ENCODE data around the gene NAGA. TPM values are rescaled to one million over a fixed set of nuclear protein-coding genes. Genes with fewer than 3 reads are reported as not detected.
A peak's percentile ranks its signal among the peaks of the same experiment; 100 is the strongest.

NAGA gene
- total RNA-seq, 1 experiment from 2014 or later = 39.6 TPM

DNA sequence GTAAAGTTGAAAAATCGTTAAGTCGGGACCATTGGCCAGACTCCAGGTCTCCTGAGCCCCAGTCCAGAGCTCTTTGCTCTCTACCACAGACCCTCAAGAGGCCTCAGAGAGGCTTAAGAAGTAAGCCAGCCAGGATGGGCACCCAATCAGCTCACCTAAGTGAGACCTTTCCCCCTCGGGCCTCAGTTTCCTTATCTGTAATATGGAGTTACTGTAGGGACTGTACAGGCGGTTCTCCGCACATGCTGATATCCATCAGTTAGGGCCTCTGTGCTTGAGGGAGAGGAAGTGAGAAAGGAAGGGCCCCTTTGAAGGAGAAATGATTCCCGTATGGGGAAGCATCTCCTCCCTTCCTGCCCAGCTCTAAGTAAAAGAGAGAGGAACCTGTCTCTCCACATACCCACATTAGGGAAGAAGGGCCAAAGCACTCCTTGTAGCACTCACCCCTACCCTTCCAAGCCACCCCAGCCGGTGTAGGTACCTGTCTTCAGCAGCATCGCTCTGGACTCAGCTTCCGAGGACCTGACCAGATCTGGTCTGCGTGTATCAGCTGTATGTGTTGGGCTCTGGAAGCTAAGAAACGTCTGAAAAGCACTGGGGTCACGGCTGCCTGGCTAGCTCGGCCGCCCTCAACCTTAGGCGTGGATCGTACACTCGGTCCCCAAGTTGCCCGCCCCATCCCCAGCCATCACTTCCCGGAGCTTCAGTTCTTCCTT, 653 bp downstream of the NAGA start:
- no peaks in the 10 kb centered on the region for H3K9me3 ChIP-seq (replicated peaks)
- H3K27me3 ChIP-seq (replicated peaks) = no peaks in the 10 kb centered on the region
- peaks cover 24% of the 10 kb centered on the region for H3K36me3 ChIP-seq
- peaks cover 32% of the 10 kb centered on the region for H3K4me1 ChIP-seq (replicated peaks)
- DNase-seq (ENCODE audit: low read depth in 1 of 2, low spot score in 2 of 2) = no peak
- H3K27ac ChIP-seq = peak overlapping the region; percentile 33
- H3K4me3 ChIP-seq = peak overlapping the region; percentile 53

DNA sequence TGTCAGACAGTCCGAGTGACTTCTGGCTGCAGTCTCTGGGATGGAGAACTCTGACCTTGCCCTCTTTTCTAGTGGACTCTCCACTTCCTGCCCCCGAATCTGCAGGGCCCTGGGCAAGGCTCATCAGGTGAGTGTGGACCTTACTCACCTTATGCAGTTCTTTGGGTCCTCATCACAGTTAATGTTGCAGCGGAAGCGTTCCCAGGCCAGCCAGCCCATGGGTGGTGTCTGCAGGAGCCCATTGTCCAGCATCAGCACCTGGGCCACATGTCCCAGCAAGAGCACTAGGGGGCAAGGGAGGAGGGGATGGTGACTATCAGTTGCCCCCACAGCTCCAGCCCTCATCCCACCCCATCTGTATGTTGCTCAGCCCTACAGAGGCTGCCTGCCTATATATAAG, 2.3 kb downstream of the NAGA start:
- H3K9me3 ChIP-seq (replicated peaks) = no peaks in the 10 kb centered on the region
- H3K4me3 ChIP-seq = no peak overlapping the region
- peaks cover 16% of the 10 kb centered on the region for H3K4me1 ChIP-seq (replicated peaks)
- H3K36me3 ChIP-seq = peaks cover 24% of the 10 kb centered on the region
- H3K27ac ChIP-seq = no peak overlapping the region
- H3K27me3 ChIP-seq (replicated peaks) = no peaks in the 10 kb centered on the region
- no peak for DNase-seq (ENCODE audit: low read depth in 1 of 2, low spot score in 2 of 2)

DNA sequence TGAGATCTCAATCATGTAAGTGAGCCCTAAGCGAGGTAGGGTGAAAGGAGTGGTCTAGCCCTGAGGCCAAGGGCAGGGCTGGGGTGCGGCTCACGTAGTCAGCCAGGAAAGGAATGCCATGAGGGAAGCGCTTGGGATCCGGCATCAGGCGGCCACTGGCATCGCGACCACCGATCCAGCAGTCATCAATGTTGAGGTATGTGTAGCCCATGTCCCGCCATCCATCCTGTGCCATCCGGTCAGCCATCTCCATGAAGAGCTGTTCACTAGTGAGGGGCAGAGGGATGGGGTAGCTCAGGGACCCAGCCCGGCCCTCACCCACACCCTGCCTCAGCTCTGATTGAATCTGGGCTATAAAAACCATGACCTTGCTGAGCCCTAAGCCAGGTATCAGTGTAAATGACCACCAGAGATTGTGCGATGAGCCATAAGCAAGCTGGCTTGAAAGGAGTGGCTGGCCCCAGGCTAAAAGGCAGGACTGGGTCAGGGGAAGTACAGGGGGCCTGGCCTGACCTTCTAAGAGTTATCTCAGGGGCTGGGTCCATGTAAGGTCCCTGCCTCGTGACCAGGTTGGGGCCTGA, 2.9 kb downstream of the NAGA start:
- DNase-seq (ENCODE audit: low read depth in 1 of 2, low spot score in 2 of 2) = no peak
- H3K4me1 ChIP-seq (replicated peaks) = peaks cover 16% of the 10 kb centered on the region
- H3K36me3 ChIP-seq = peaks cover 24% of the 10 kb centered on the region
- H3K9me3 ChIP-seq (replicated peaks) = no peaks in the 10 kb centered on the region
- no peaks in the 10 kb centered on the region for H3K27me3 ChIP-seq (replicated peaks)
- no peak overlapping the region for H3K27ac ChIP-seq
- no peak overlapping the region for H3K4me3 ChIP-seq

DNA sequence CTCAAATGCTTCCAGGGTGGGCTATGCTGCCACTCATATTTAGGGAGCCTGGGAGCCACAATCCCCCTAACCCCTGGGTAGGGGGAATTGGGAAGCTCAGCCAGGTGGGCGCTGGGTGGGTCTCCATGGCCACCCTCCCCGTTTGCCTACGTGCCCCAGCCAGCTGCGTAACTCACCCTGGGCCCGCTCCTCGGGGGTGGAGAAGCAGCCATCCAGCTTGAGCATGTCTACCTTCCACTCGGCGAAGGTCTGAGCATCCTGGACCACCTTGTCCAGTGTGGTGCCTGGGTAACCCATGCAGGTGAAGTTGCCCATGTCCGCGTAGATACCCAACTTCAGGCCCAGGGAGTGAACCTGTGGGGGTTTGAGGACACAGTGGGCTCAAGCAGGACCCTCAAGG, 3.7 kb downstream of the NAGA start:
- Histone ChIP-seq H3K4me1 (replicated peaks) (peaks cover 16% of the 10 kb centered on the region), H3K4me3 (no peak overlapping the region), H3K27ac (no peak overlapping the region), H3K36me3 (peaks cover 29% of the 10 kb centered on the region), H3K27me3 (replicated peaks) (no peaks in the 10 kb centered on the region), H3K9me3 (replicated peaks) (no peaks in the 10 kb centered on the region)
- DNase-seq (ENCODE audit: low read depth in 1 of 2, low spot score in 2 of 2) = no peak

DNA sequence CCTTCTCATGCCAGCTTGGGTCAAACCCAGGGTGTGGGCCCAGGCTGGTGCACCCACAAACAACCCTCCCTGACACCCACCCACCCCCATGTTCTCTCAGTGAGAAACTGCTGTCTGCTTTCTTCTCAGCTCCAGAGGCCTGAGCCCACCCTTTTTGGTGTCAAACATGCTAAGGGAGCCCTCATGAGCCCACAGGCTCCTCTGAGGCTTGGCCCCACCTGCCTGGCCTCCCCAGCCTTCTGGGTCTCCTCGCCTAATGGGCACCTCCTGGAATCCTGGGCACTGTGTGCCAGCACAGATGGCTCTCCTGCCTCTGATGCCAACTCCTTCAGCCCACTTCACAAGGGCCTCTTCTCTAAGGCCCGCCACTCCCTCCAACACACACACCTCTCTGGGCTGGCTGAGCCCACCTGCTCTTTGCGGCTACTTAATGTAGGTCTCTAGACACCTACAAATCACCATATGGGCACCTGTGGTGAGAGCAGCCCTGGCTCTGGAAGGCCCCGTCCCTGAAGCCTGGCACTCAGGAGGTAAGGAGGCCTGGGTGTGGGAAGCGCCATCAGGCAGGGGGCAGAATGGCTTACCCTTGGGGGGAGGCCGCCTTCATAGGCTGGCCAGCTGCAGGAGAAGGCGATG, 4.4 kb downstream of the NAGA start:
- no peaks in the 10 kb centered on the region for H3K27me3 ChIP-seq (replicated peaks)
- peaks cover 33% of the 10 kb centered on the region for H3K36me3 ChIP-seq
- H3K4me1 ChIP-seq (replicated peaks) = peaks cover 13% of the 10 kb centered on the region
- DNase-seq (ENCODE audit: low read depth in 1 of 2, low spot score in 2 of 2) = no peak
- H3K27ac ChIP-seq = no peak overlapping the region
- no peaks in the 10 kb centered on the region for H3K9me3 ChIP-seq (replicated peaks)
- no peak overlapping the region for H3K4me3 ChIP-seq

DNA sequence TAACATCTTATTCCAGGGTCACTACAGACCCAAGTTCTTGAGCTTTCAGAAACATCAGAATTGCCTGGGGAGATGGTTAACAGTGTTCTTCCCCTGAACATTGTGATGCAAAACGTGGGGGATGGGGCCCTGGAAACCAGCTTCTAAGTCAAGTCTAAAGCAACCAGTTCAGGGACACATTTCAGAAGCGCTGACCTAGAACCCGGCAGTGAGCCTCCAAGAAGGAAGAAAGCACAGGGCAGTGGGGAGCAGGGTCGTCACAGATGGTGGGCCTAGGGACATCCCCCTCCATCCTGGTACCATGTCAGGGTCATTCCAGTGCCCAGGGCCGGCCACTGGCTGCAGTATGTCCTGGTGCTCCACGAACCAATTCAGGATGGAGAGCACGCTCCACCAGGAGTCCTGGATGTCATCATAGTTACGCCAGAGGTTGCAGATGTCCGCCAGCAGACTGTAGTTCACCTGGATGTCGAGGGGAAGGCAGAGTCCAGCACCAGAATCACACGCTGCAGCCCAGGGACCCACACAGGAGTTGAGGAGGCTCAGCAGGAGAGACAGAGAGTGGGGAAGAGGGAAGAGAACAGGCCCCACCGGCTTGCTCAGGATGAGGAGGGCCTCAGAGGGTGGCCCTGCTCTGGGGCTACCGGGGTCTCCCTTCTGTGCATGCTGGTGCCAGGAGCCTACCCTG, 5.0 kb downstream of the NAGA start:
- Histone ChIP-seq H3K27ac (no peak overlapping the region), H3K36me3 (peaks cover 38% of the 10 kb centered on the region), H3K4me3 (no peak overlapping the region), H3K4me1 (replicated peaks) (peaks cover 8% of the 10 kb centered on the region), H3K9me3 (replicated peaks) (no peaks in the 10 kb centered on the region), H3K27me3 (replicated peaks) (no peaks in the 10 kb centered on the region)
- peak in 1 of 2 experiments; percentile 31 for DNase-seq (ENCODE audit: low read depth in 1 of 2, low spot score in 2 of 2)

DNA sequence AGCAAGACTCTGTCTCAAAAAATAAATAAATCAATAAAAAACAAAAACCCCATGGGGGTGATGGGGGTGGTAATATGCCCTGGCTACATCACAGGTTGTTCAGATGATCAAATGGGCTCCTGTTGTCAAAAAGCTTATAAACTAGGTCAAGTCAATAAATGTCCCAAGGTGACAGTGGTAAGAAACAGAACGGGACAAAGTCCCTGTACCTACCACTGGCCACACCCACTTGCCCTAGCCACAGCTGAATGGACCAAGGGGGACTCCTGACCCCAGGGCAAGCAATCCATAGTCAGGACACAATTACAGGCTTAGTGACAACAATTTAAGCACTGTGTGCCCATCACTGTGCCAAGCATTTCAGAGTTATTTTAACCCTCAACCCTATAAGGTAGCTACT, 6.0 kb downstream of the NAGA start:
- Histone ChIP-seq H3K9me3 (replicated peaks) (no peaks in the 10 kb centered on the region; the same call in 1 of the 2 replicates), H3K4me1 (replicated peaks) (peaks cover 1% of the 10 kb centered on the region), H3K27me3 (replicated peaks) (no peaks in the 10 kb centered on the region), H3K27ac (no peak overlapping the region), H3K4me3 (no peak overlapping the region), H3K36me3 (peaks cover 40% of the 10 kb centered on the region)
- DNase-seq (ENCODE audit: low read depth in 1 of 2, low spot score in 2 of 2) = peak in 1 of 2 experiments; percentile 34

DNA sequence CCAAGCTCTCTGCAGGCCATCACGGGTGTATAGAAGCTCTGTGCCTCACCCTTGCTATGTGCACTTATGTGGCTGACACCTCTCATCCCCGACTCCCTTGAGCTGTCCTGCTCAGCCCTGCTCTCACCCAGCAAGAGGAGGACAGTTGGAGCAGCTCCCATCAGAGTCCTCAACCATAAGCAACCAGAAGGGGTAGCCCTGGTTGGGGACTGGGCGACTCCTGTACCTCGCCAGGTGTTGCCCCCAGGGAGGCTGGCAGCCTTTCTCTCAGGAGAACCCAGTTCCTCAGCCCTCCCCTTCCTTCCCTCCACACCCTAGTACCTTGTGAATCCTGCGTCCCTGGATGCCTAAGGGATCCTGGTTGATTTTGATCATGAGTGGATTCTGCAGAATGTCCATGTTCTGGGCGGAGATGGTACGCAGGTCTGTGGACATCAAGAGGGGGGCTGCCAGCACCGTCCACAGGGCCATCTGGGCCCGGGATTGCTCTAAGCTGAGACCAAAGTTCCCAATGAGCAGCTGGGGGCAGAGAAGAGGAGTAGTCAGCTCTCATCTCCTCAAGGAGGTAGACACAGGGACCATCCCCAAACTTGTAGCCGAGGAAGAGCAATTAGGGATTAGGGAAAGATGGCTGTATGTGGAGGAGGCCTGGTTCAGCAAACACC, 8.0 kb downstream of the NAGA start:
- Histone ChIP-seq H3K27me3 (replicated peaks) (no peaks in the 10 kb centered on the region), H3K27ac (no peak overlapping the region), H3K36me3 (peaks cover 36% of the 10 kb centered on the region), H3K4me1 (replicated peaks) (no peaks in the 10 kb centered on the region), H3K4me3 (no peak overlapping the region), H3K9me3 (replicated peaks) (no peaks in the 10 kb centered on the region; the same call in 1 of the 2 replicates)
- DNase-seq (ENCODE audit: low read depth in 1 of 2, low spot score in 2 of 2) = peak in 1 of 2 experiments; percentile 35

DNA sequence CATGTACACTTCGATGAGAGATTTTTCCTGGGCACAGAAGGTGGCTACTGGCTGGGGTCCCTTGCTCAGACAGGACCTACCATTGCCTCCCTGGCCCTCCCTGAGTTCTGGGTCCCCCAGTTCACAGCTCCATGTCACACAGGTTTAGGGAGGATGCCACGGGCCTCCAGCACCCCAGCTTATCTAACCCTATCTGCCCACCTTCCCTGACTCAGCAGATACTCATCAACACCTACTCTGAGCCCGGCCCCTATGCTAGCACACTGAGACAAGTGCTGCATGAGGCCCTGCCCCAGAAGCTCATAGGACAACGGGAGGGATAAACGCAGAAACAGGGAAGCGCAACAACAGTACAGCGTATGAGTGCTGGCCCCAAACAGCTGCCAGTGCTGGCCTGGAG, 9.6 kb downstream of the NAGA start:
- H3K9me3 ChIP-seq (replicated peaks) = peaks cover 3% of the 10 kb centered on the region
- no peaks in the 10 kb centered on the region for H3K4me1 ChIP-seq (replicated peaks)
- no peaks in the 10 kb centered on the region for H3K27me3 ChIP-seq (replicated peaks)
- peak in 1 of 2 experiments; percentile 28 for DNase-seq (ENCODE audit: low read depth in 1 of 2, low spot score in 2 of 2)
- no peak overlapping the region for H3K4me3 ChIP-seq
- peaks cover 33% of the 10 kb centered on the region for H3K36me3 ChIP-seq
- H3K27ac ChIP-seq = no peak overlapping the region

DNA sequence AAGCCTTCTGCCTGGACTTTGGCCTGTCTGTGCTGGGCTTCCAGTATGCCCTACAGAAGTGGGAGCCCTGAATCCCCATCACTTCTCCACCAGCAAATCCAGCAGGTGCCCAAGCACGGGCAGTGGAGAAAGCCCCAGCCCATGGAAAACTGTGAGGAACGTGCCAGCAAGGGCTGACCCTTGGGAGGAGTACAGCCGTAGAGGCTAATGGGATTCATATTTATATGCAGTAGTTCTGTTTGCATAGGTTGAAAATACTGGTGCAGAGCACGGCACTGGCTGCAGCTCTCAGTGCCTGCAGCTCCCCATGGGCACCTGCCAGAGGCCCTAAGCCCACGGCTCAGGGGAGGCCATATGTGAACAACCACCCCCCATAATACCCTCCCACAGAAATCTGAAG, 10.1 kb downstream of the NAGA start:
- Histone ChIP-seq H3K4me1 (replicated peaks) (no peaks in the 10 kb centered on the region), H3K27ac (no peak overlapping the region), H3K4me3 (no peak overlapping the region), H3K36me3 (peaks cover 29% of the 10 kb centered on the region), H3K9me3 (replicated peaks) (peaks cover 3% of the 10 kb centered on the region), H3K27me3 (replicated peaks) (no peaks in the 10 kb centered on the region)
- DNase-seq (ENCODE audit: low read depth in 1 of 2, low spot score in 2 of 2) = no peak

DNA sequence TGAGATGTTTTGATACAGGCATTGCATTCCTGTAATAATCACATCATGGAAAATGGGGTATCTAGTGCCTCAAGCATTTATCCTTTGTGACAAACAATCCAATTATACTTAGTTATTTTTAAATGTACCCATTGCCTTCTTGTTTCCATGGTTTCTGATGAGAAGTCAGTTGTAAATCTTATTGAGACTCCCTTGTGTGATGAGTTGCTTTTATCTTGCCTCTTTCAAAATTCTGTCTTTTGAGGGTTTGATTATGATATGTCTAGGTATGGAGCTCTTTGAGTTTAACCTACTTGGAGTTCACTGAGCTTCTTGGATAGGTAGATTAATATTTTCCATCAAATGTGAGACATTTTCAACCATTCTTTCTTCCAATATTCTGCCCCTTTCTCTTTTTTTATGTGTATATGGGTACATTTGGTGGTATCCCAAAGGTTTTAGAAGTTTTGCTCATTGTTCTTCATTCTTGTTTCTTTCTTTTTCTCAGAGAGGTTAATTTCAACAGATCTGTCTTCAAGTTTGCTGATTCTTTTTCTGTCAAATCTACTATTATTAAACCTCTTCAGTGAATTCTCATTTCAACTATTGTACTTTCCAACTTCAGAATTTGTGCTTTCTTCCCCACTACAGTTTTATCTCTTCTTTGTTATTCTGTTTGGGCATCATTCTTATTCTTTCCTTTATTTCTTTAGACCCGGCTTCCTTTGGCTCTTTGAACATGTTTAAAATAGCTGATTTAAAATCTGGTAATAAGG, 13.7 kb downstream of the NAGA start:
- H3K9me3 ChIP-seq (replicated peaks) = peaks cover 3% of the 10 kb centered on the region

DNA sequence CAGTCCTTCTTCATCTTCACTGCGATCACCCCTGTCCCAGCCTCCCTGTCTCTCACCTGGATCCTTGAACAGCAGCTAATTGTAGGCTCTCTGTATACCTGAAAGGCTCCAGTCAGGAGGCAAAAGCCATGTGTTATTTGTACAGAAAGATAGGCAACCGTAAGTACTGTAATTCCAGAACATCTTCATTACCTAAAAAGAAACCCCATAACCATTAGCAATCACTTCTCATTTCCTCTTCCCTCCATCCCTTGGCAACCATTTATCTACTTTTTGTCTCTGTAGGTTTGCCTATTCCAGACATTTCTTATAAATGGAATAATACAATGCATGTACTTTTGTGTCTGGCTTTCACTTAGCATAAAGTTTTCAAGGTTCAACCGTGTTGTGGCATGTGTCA, 17.8 kb downstream of the NAGA start:
- peaks cover 3% of the 10 kb centered on the region; the same call in 1 of the 2 replicates for H3K9me3 ChIP-seq (replicated peaks)
- DNase-seq (ENCODE audit: low read depth in 1 of 2, low spot score in 2 of 2) = no peak
- H3K36me3 ChIP-seq = no peaks in the 10 kb centered on the region

More for the DNA sequence above, 13.7 kb downstream of the NAGA start:
- Histone ChIP-seq H3K4me1 (replicated peaks) (no peaks in the 10 kb centered on the region), H3K36me3 (peaks cover 15% of the 10 kb centered on the region), H3K4me3 (no peak overlapping the region), H3K27me3 (replicated peaks) (no peaks in the 10 kb centered on the region), H3K27ac (no peak overlapping the region)
- DNase-seq (ENCODE audit: low read depth in 1 of 2, low spot score in 2 of 2) = no peak

DNA sequence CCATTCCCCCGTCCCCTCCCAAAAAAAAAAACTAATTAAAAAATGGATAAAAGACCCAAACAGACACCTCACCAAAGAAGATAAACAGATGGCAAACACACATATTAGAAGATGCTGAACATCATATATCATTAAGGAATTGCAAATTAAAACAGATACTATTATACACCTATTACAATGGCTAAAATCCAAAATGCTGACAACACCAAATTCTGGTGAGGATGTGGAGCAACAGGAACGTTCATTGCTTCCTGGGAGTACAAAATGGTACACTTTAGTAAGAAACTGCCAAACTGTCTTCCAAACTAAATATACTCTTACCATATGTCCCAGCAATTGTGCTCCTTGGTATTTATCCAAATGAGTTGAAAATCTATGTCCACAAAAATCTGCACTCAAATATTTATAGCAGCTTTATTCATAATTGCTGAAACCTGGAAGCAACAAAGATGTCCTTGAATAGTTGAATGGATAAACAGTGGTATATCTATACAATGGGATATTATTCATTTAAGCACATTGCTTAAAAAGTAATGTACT, 19.9 kb downstream of the NAGA start:
- no peak for DNase-seq (ENCODE audit: low read depth in 1 of 2, low spot score in 2 of 2)
- Histone ChIP-seq H3K27ac (no peak overlapping the region), H3K4me3 (no peak overlapping the region), H3K4me1 (replicated peaks) (no peaks in the 10 kb centered on the region), H3K27me3 (replicated peaks) (no peaks in the 10 kb centered on the region), H3K9me3 (replicated peaks) (no peaks in the 10 kb centered on the region), H3K36me3 (no peaks in the 10 kb centered on the region)

More for the DNA sequence above, 17.8 kb downstream of the NAGA start:
- H3K27me3 ChIP-seq (replicated peaks) = no peaks in the 10 kb centered on the region
- H3K4me1 ChIP-seq (replicated peaks) = no peaks in the 10 kb centered on the region
- no peak overlapping the region for H3K27ac ChIP-seq
- H3K4me3 ChIP-seq = no peak overlapping the region

All from SJSA1 (cell line).